Muscle layer of duodenum (tissue), 2 donors: Measurements from ENCODE around the gene ADPGK.

Source experiments
- H3K27ac ChIP-seq: one replicate; pipeline ENCODE4 v1.7.0; 2013; ENCODE audit warnings: mild to moderate bottlenecking, low read length
- H3K27me3 ChIP-seq: one replicate; pipeline ENCODE4 v1.7.0; 2013; ENCODE audit warnings: low read depth, mild to moderate bottlenecking, control low read depth, low read length
- H3K36me3 ChIP-seq, 2 donors: one replicate each; pipeline ENCODE4 v1.7.0; 2013; ENCODE audit warnings: low read length in 2 of 2, control low read depth in 1 of 2, mild to moderate bottlenecking in 1 of 2; ENCODE audit not compliant: insufficient read depth in 2 of 2, control insufficient read depth in 1 of 2
- H3K4me1 ChIP-seq, 2 donors: one replicate each; pipeline ENCODE4 v1.7.0; 2013; ENCODE audit warnings: low read length in 2 of 2, mild to moderate bottlenecking in 2 of 2, control low read depth in 1 of 2, moderate library complexity in 1 of 2; ENCODE audit not compliant: insufficient read depth in 2 of 2, control insufficient read depth in 1 of 2
- H3K4me3 ChIP-seq, 2 donors: one replicate each; pipeline ENCODE4 v1.7.0; 2013; ENCODE audit warnings: low read length in 2 of 2, low read depth in 1 of 2, mild to moderate bottlenecking in 1 of 2
- H3K9me3 ChIP-seq, 2 donors: one replicate each; pipeline ENCODE4 v1.7.0; 2013; ENCODE audit warnings: low read length in 2 of 2, control low read depth in 1 of 2, mild to moderate bottlenecking in 1 of 2; ENCODE audit not compliant: control insufficient read depth in 1 of 2
- donor health status: healthy.

Gene ADPGK

GRCh38 chr15:72771329-72771725 lies 12.2 kb downstream of the ADPGK start:
- H3K4me3 ChIP-seq = no peak overlapping the region
- peaks cover 0 to 8% of the 10 kb centered on the region in 2 donors for H3K9me3 ChIP-seq
- no peaks in the 10 kb centered on the region for H3K27me3 ChIP-seq
- H3K27ac ChIP-seq = no peak overlapping the region
- H3K4me1 ChIP-seq = no peaks in the 10 kb centered on the region
- peaks cover 27 to 69% of the 10 kb centered on the region in 2 donors for H3K36me3 ChIP-seq

- Histone ChIP-seq H3K27me3 (no peaks in the 10 kb centered on the region), H3K27ac (no peak overlapping the region), H3K9me3 (peaks cover 0 to 10% of the 10 kb centered on the region in 2 donors), H3K36me3 (peaks cover 27 to 74% of the 10 kb centered on the region in 2 donors), H3K4me3 (no peak overlapping the region), H3K4me1 (no peaks in the 10 kb centered on the region)
These were observed 12.8 kb downstream of the ADPGK start for GRCh38 chr15:72770673-72771328.

GRCh38 chr15:72766780-72767179 lies 16.8 kb downstream of the ADPGK start:
- peaks cover 0 to 10% of the 10 kb centered on the region in 2 donors for H3K9me3 ChIP-seq
- H3K27ac ChIP-seq = no peak overlapping the region
- no peaks in the 10 kb centered on the region for H3K27me3 ChIP-seq
- no peaks in the 10 kb centered on the region for H3K4me1 ChIP-seq
- no peak overlapping the region for H3K4me3 ChIP-seq
- H3K36me3 ChIP-seq = peaks cover 21 to 52% of the 10 kb centered on the region in 2 donors

- Histone ChIP-seq H3K4me3 (no peak overlapping the region), H3K36me3 (peaks cover 15 to 46% of the 10 kb centered on the region in 2 donors)
These were observed 17.5 kb downstream of the ADPGK start for GRCh38 chr15:72766025-72766424.

GRCh38 chr15:72764656-72765055 lies 18.9 kb downstream of the ADPGK start:
- no peak overlapping the region for H3K4me3 ChIP-seq
- no peaks in the 10 kb centered on the region for H3K4me1 ChIP-seq
- H3K36me3 ChIP-seq = peaks cover 24 to 46% of the 10 kb centered on the region in 2 donors
- H3K27ac ChIP-seq = no peak overlapping the region
- no peaks in the 10 kb centered on the region for H3K27me3 ChIP-seq
- peaks cover 0 to 10% of the 10 kb centered on the region in 2 donors for H3K9me3 ChIP-seq

More at GRCh38 chr15:72766025-72766424, 17.5 kb downstream of the ADPGK start:
- Histone ChIP-seq H3K27ac (no peak overlapping the region), H3K4me1 (no peaks in the 10 kb centered on the region), H3K27me3 (no peaks in the 10 kb centered on the region), H3K9me3 (peaks cover 0 to 10% of the 10 kb centered on the region in 2 donors)

- no peak overlapping the region for H3K27ac ChIP-seq
- H3K4me3 ChIP-seq = no peak overlapping the region
- no peaks in the 10 kb centered on the region for H3K9me3 ChIP-seq
- peaks cover 22 to 38% of the 10 kb centered on the region in 2 donors for H3K36me3 ChIP-seq
- no peaks in the 10 kb centered on the region for H3K4me1 ChIP-seq
- no peaks in the 10 kb centered on the region for H3K27me3 ChIP-seq
These were observed 22.8 kb downstream of the ADPGK start for GRCh38 chr15:72760590-72761260.

GRCh38 chr15:72758182-72758581 lies 25.4 kb downstream of the ADPGK start:
- no peaks in the 10 kb centered on the region for H3K9me3 ChIP-seq
- no peak overlapping the region for H3K27ac ChIP-seq
- H3K4me1 ChIP-seq = no peaks in the 10 kb centered on the region
- H3K27me3 ChIP-seq = no peaks in the 10 kb centered on the region
- peaks cover 30 to 58% of the 10 kb centered on the region in 2 donors for H3K36me3 ChIP-seq
- H3K4me3 ChIP-seq = no peak overlapping the region

- no peak overlapping the region for H3K4me3 ChIP-seq
- no peak overlapping the region for H3K27ac ChIP-seq
- H3K9me3 ChIP-seq = no peaks in the 10 kb centered on the region
- no peaks in the 10 kb centered on the region for H3K4me1 ChIP-seq
- peaks cover 30 to 61% of the 10 kb centered on the region in 2 donors for H3K36me3 ChIP-seq
- no peaks in the 10 kb centered on the region for H3K27me3 ChIP-seq
These were observed 29.5 kb downstream of the ADPGK start for GRCh38 chr15:72754096-72754495.

- Histone ChIP-seq H3K36me3 (peaks cover 30 to 48% of the 10 kb centered on the region in 2 donors), H3K9me3 (no peaks in the 10 kb centered on the region), H3K27ac (no peak overlapping the region), H3K27me3 (no peaks in the 10 kb centered on the region), H3K4me3 (no peak overlapping the region), H3K4me1 (no peaks in the 10 kb centered on the region)
These were observed 31.7 kb downstream of the ADPGK start for GRCh38 chr15:72751751-72752455.

GRCh38 chr15:72749700-72750099 lies 33.9 kb downstream of the ADPGK start:
- Histone ChIP-seq H3K36me3 (peaks cover 16 to 28% of the 10 kb centered on the region in 2 donors), H3K9me3 (peaks cover 0 to 6% of the 10 kb centered on the region in 2 donors), H3K4me3 (no peak overlapping the region), H3K27me3 (no peaks in the 10 kb centered on the region), H3K27ac (no peak overlapping the region), H3K4me1 (no peaks in the 10 kb centered on the region)

- Histone ChIP-seq H3K4me3 (no peak overlapping the region), H3K36me3 (peaks cover 24 to 48% of the 10 kb centered on the region in 2 donors), H3K9me3 (no peaks in the 10 kb centered on the region), H3K27me3 (no peaks in the 10 kb centered on the region), H3K4me1 (no peaks in the 10 kb centered on the region), H3K27ac (no peak overlapping the region)
These were observed 43.3 kb downstream of the ADPGK start for GRCh38 chr15:72740219-72740618.
